ENCODE data around the gene CRYBG2.
"Not testable (repeated sequence)": the region's sequence is repeated elsewhere in the genome, so short reads cannot be mapped to it uniquely, and the experiment has no call there.

Gene CRYBG2

GRCh38 chr1:26293911-26294463 lies 59.9 kb downstream of the CRYBG2 start:
- DNase-seq (ENCODE audit: low read depth in 2 of 2): no peak

DNA sequence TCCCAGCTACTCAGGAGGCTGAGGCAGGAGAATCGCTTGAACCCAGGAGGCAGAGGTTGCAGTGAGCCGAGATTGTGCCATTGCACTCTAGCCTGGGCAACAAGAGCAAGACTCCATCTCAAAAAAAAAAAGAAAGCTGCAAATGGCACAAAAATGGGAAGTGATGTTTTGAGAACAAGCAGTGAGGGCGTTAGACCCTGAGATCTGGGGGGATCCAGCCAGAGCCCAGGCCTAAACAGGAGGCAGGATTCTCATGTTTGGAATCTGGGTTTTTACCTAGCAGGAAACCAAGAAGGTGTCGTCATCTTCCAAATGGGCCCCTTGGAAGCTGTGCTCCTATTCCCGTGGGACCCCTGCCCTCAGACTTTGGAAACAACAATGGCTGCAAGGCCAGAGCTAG lies 61.2 kb downstream of the CRYBG2 start:
- DNase-seq (ENCODE audit: low read depth in 2 of 2): not testable (repeated sequence)

DNA sequence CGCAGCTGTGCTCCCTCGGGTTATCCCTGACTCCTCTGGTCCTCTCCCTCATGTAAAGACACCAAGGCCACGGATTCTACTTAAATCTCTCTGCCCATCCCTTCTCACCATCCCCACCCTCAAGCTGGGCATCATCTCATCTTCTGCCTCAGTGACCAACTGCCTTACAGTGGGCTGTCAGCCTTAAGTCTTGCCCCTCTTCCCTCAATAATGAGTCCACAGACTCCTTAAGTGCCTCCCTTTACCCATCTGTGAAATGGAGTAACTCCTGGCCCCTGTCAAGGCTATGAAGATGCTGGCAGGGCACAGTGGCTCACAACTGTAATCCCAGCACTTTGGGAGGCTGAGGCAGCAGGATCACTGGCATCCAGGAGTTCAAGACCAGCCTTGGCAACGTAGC lies 62.0 kb downstream of the CRYBG2 start:
- no peak for DNase-seq (ENCODE audit: low read depth in 2 of 2)

DNA sequence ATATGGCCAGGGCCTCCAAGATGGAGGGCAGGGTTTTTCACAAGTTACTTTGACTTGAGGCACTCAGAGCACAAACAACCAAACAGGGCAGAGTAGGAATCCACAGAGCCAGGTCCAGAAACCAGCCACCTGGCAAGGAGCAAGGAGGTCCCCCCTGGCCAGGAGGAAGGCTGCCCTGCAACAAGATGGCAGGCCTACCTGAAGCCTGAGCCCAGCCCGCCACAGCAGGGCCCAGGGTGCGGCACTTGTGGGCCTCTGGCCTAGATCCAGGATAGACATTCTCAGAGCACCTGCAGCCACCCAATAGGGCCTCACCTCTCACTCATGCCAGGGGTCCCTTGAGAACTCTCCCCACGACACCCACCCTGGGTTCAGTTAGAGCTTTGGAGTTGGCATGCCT lies 62.5 kb downstream of the CRYBG2 start:
- DNase-seq (ENCODE audit: low read depth in 2 of 2): no peak

DNA sequence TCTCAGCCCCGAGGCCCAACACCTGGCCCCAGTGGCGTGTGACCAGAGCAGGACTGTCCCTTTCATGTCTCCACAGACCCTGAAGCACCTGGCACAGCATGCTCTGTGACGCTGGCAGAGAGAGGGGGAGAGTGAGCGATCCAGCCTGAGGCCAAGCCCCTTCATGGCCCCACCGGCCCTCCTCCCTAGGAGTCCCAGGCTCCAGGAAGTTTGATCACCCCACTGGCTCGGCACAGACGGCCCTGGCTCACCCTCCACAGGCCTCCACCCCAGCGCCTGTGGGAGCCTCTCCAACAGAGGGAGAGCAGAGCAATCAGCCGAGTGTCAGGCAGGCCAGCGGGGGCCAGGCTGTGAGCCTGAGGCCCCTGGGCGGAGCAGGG lies 63.1 kb downstream of the CRYBG2 start:
- no peak for DNase-seq (ENCODE audit: low read depth in 2 of 2)

- DNase-seq (ENCODE audit: low read depth in 2 of 2): no peak
These were observed 63.6 kb downstream of the CRYBG2 start for GRCh38 chr1:26290122-26290881.

DNA sequence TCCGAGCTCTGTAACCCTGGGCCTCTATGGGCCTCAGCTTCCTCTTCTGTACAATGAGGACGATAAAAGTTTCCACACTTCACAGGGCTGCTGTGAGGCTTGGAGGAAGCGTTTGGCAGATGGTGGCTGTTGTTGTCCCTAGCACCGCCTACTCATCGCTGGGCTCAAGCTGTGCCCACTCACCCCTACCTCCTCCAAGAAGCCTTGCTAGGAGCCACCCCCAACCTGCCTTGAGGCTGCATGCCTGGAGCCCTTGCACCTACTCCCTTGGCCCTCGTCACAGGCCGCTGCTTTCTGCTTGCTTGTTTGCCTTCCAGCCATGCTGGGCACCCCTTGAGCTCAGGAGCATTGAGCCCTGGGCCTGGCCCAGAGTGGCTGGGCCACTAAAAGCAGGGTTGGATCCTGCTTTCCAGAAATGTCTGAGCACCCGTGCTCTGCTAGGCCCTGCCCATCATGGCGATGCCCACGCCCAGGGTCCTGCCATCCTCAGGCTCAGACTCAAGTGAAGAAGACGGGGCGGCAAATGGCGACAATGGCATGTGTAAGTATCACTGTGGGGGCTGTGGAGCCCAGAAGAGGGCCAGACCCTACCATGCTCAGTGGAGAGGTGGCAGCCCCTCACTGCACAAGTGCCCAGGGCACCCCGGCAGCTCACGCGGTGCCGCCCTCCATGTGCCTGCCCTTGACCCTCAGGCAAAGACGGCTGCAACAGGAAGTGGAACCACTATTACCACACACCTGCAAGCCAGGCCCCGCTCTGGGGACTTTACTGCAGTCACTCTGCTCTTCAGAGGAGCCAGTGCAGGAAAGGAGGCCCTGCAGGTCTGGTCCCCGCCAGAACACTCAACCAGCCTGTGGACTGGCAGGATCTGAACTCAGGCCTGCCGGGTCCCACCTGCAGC lies 64.5 kb downstream of the CRYBG2 start:
- DNase-seq (ENCODE audit: low read depth in 2 of 2): no peak

DNA sequence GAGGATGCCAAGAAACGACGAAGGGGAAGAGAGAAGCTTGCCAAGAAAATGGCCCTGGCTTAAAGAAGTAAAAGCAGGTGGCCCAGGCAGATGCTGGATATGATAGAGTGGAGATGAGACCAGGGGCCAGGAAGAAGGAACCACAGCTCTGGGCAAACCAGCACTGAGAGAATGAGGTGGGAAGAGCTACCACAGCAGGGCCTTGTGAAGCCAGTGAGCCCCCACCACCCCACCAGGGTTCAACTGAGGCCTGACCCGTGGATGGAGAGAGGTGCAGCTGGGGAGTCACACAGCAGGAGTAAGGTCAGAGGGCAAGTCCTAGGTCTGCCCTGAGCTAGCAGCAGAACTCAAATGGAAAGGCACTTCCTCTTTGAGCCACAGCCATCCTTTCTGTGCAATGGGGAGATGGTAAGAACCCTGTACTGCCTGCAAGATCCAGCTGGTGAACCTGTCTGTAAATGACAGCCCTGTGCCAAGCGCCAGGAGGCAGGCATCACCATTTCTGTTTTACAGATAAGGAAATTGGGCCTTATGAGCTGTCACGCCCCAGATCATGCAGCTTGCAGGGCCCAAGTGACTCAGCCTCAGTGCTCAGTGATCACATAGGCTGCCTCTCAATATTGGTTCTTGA lies 65.5 kb downstream of the CRYBG2 start:
- DNase-seq (ENCODE audit: low read depth in 2 of 2): peak; percentile 58 to 66

DNA sequence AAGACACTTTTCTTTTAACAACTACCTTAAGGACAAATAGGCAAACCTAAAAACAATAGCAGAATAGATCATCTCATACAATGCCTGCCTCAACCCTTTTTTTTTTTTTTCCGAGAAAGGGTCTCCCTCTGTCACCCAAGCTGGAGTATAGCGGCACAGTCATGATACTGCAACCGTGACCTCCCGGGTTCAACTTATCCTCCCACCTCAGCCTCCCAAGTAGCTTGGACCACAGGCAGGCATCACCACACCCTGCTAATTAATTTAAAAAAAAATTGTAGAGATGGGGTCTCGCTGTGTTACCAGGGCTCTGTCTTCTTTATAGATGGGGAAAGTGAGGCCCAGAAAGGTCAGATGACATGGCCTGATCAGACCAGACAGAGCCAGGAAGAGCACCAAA lies 66.1 kb downstream of the CRYBG2 start:
- DNase-seq (ENCODE audit: low read depth in 2 of 2): no peak

- DNase-seq (ENCODE audit: low read depth in 2 of 2): peak in 1 of 2 donors; percentile 49
These were observed 66.8 kb downstream of the CRYBG2 start for GRCh38 chr1:26287033-26287711.

DNA sequence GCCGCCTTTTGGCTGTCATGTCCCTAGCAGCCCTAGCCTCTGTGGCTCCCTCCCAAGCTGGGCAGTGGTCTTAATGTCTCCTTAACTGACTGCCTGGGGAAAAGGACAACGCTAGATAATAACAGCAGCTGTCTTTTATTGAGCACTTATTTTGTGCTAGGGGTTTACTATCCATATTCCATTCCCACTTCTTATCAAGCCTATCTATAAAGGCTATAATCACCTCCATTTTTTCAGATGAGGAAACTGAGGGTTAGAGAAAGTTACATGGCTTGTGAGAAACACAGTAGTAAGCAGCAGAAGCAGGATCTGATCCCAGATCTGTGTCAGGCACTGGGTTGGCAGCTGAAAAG lies 67.9 kb downstream of the CRYBG2 start:
- DNase-seq (ENCODE audit: low read depth in 2 of 2): no peak

GRCh38 chr1:26285366-26286063 lies 68.4 kb downstream of the CRYBG2 start:
- no peak for DNase-seq (ENCODE audit: low read depth in 2 of 2)

- DNase-seq (ENCODE audit: low read depth in 2 of 2): peak; percentile 96 to 99
These were observed 69.2 kb downstream of the CRYBG2 start for GRCh38 chr1:26284597-26285347.

- no peak for DNase-seq (ENCODE audit: low read depth in 2 of 2)
These were observed 69.9 kb downstream of the CRYBG2 start for GRCh38 chr1:26283871-26284596.

GRCh38 chr1:26283279-26283853 lies 70.6 kb downstream of the CRYBG2 start:
- DNase-seq (ENCODE audit: low read depth in 2 of 2): no peak

GRCh38 chr1:26282401-26282918 lies 71.5 kb downstream of the CRYBG2 start:
- no peak for DNase-seq (ENCODE audit: low read depth in 2 of 2)

DNA sequence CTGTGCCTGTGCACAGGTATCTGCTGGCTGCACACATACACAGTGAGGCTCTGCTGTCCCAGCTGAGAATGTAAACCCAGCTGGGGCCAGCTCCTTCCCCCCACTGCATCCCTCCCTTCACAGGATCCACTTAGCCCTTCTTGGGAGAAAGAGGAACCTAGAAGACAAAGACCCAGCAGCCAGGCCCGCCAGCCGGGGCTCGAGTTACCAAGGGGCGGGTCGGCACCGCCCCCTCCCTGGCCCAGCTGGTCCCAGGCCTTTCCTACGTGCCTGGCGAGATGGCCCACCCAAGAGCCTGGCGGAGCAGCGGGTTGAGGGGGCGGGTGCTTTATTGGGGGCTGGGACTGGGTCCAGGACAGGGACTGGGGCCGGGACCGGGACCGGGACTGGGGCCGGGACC lies 72.0 kb downstream of the CRYBG2 start:
- DNase-seq (ENCODE audit: low read depth in 2 of 2): no peak

- DNase-seq (ENCODE audit: low read depth in 2 of 2): no peak
These were observed 72.6 kb downstream of the CRYBG2 start for GRCh38 chr1:26281091-26281958.
